ENCODE measurements around the gene APEH. TPM values are rescaled to one million over a fixed set of nuclear protein-coding genes. Genes with fewer than 3 reads are reported as not detected.
A peak's percentile ranks its signal among the peaks of the same experiment; 100 is the strongest.
"Not testable (repeated sequence)": the region's sequence is repeated elsewhere in the genome, so short reads cannot be mapped to it uniquely, and the experiment has no call there.

Gene APEH
- total RNA-seq, 1 donor from 2014 or later: 163 TPM

GRCh38 chr3:49675912-49676311 is 1.8 kb downstream of the APEH start:
- FAIRE-seq: no peak
- TF ChIP-seq CTCF (IDR thresholded peaks at IDR 0.05; ENCODE audit: insufficient read depth, low read length, severe bottlenecking): no peak
- H3K36me3 ChIP-seq (ENCODE audit: control insufficient read depth, insufficient read depth, low read length): peaks cover 39% of the 10 kb centered on the region

GRCh38 chr3:49680493-49681231 is 6.5 kb downstream of the APEH start:
- H3K36me3 ChIP-seq (ENCODE audit: control insufficient read depth, insufficient read depth, low read length): peaks cover 58% of the 10 kb centered on the region
- FAIRE-seq (no peak), DNase-seq (ENCODE audit: low read depth) (no peak)
- H3K27me3 ChIP-seq (ENCODE audit: control insufficient read depth, insufficient read depth, low read length): no peaks in the 10 kb centered on the region
- H3K4me3 ChIP-seq (ENCODE audit: low read depth, low read length): no peak overlapping the region
- no peak for TF ChIP-seq CTCF (IDR thresholded peaks at IDR 0.05; ENCODE audit: insufficient read depth, low read length, severe bottlenecking)

More at GRCh38 chr3:49675912-49676311, 1.8 kb downstream of the APEH start:
- DNase-seq (ENCODE audit: low read depth): no peak
- Histone ChIP-seq H3K4me3 (ENCODE audit: low read depth, low read length) (no peak overlapping the region), H3K27me3 (ENCODE audit: control insufficient read depth, insufficient read depth, low read length) (no peaks in the 10 kb centered on the region)

GRCh38 chr3:49681232-49681522 is 7.0 kb downstream of the APEH start:
- H3K4me3 ChIP-seq (ENCODE audit: low read depth, low read length): no peak overlapping the region
- no peaks in the 10 kb centered on the region for H3K27me3 ChIP-seq (ENCODE audit: control insufficient read depth, insufficient read depth, low read length)
- no peak for FAIRE-seq
- no peak for TF ChIP-seq CTCF (IDR thresholded peaks at IDR 0.05; ENCODE audit: insufficient read depth, low read length, severe bottlenecking)
- H3K36me3 ChIP-seq (ENCODE audit: control insufficient read depth, insufficient read depth, low read length): peaks cover 54% of the 10 kb centered on the region
- DNase-seq (ENCODE audit: low read depth): no peak

GRCh38 chr3:49681543-49681942 is 7.4 kb downstream of the APEH start:
- no peak overlapping the region for H3K4me3 ChIP-seq (ENCODE audit: low read depth, low read length)
- H3K36me3 ChIP-seq (ENCODE audit: control insufficient read depth, insufficient read depth, low read length): peaks cover 53% of the 10 kb centered on the region
- H3K27me3 ChIP-seq (ENCODE audit: control insufficient read depth, insufficient read depth, low read length): no peaks in the 10 kb centered on the region
- no peak for TF ChIP-seq CTCF (IDR thresholded peaks at IDR 0.05; ENCODE audit: insufficient read depth, low read length, severe bottlenecking)
- FAIRE-seq (no peak), DNase-seq (ENCODE audit: low read depth) (no peak)

- H3K36me3 ChIP-seq (ENCODE audit: control insufficient read depth, insufficient read depth, low read length): peaks cover 40% of the 10 kb centered on the region
- FAIRE-seq: no peak
These were observed 9.0 kb downstream of the APEH start for GRCh38 chr3:49683162-49683561.

GRCh38 chr3:49684453-49684852 is 10.3 kb downstream of the APEH start:
- H3K36me3 ChIP-seq (ENCODE audit: control insufficient read depth, insufficient read depth, low read length): peaks cover 31% of the 10 kb centered on the region

More at GRCh38 chr3:49683162-49683561, 9.0 kb downstream of the APEH start:
- no peaks in the 10 kb centered on the region for H3K27me3 ChIP-seq (ENCODE audit: control insufficient read depth, insufficient read depth, low read length)
- DNase-seq (ENCODE audit: low read depth): no peak
- no peak overlapping the region for H3K4me3 ChIP-seq (ENCODE audit: low read depth, low read length)
- no peak for TF ChIP-seq CTCF (IDR thresholded peaks at IDR 0.05; ENCODE audit: insufficient read depth, low read length, severe bottlenecking)

GRCh38 chr3:49685103-49685502 is 11.0 kb downstream of the APEH start:
- not testable (repeated sequence) for H3K27me3 ChIP-seq (ENCODE audit: control insufficient read depth, insufficient read depth, low read length); FAIRE-seq; H3K4me3 ChIP-seq (ENCODE audit: low read depth, low read length); DNase-seq (ENCODE audit: low read depth)
- peaks cover 25% of the 10 kb centered on the region for H3K36me3 ChIP-seq (ENCODE audit: control insufficient read depth, insufficient read depth, low read length)

More at GRCh38 chr3:49684453-49684852, 10.3 kb downstream of the APEH start:
- FAIRE-seq; H3K27me3 ChIP-seq (ENCODE audit: control insufficient read depth, insufficient read depth, low read length); DNase-seq (ENCODE audit: low read depth); H3K4me3 ChIP-seq (ENCODE audit: low read depth, low read length): not testable (repeated sequence)

- Histone ChIP-seq H3K4me3 (ENCODE audit: low read depth, low read length) (peak overlapping the region; percentile 43), H3K36me3 (ENCODE audit: control insufficient read depth, insufficient read depth, low read length) (peaks cover 22% of the 10 kb centered on the region)
- DNase-seq (ENCODE audit: low read depth): not testable (repeated sequence)
These were observed 11.7 kb downstream of the APEH start for GRCh38 chr3:49685846-49686245.

GRCh38 chr3:49686346-49686745 is 12.2 kb downstream of the APEH start:
- H3K36me3 ChIP-seq (ENCODE audit: control insufficient read depth, insufficient read depth, low read length): peaks cover 17% of the 10 kb centered on the region
- peak; percentile 54 for DNase-seq (ENCODE audit: low read depth)
- not testable (repeated sequence) for H3K27me3 ChIP-seq (ENCODE audit: control insufficient read depth, insufficient read depth, low read length); FAIRE-seq
- H3K4me3 ChIP-seq (ENCODE audit: low read depth, low read length): peak overlapping the region; percentile 43

More at GRCh38 chr3:49685846-49686245, 11.7 kb downstream of the APEH start:
- FAIRE-seq; H3K27me3 ChIP-seq (ENCODE audit: control insufficient read depth, insufficient read depth, low read length): not testable (repeated sequence)

All from bronchial epithelial cell (primary cell).